Measurements from ENCODE around the gene DESI2.
"Not testable (repeated sequence)": the region's sequence is repeated elsewhere in the genome, so short reads cannot be mapped to it uniquely, and the experiment has no call there.

Gene DESI2

GRCh38 chr1:244735404-244735803 is 82.5 kb downstream of the DESI2 start:
- Histone ChIP-seq H3K9me3 (no peaks in the 10 kb centered on the region), H3K4me3 (ENCODE audit: low read depth in 1 of 2, low read length in 1 of 2) (no peak overlapping the region), H3K36me3 (no peaks in the 10 kb centered on the region), H3K27ac (no peak overlapping the region), H3K4me1 (ENCODE audit: control insufficient read depth in 1 of 2, insufficient read depth in 1 of 2, low read depth in 1 of 2, low read length in 1 of 2) (peaks cover 0 to 7% of the 10 kb centered on the region in 2 experiments), H3K27me3 (peaks cover 31% of the 10 kb centered on the region)
- TF ChIP-seq CTCF (IDR thresholded peaks at IDR 0.05), result no peak

- no peak for TF ChIP-seq CTCF (IDR thresholded peaks at IDR 0.05)
- H3K27me3 ChIP-seq, result peaks cover 25% of the 10 kb centered on the region
- peaks cover 0 to 1% of the 10 kb centered on the region in 2 experiments for H3K4me1 ChIP-seq (ENCODE audit: control insufficient read depth in 1 of 2, insufficient read depth in 1 of 2, low read depth in 1 of 2, low read length in 1 of 2)
- no peaks in the 10 kb centered on the region for H3K36me3 ChIP-seq
- H3K9me3 ChIP-seq, result no peaks in the 10 kb centered on the region
- no peak overlapping the region for H3K27ac ChIP-seq
- H3K4me3 ChIP-seq (ENCODE audit: low read depth in 1 of 2, low read length in 1 of 2), result no peak overlapping the region
Observed at GRCh38 chr1:244735876-244736561, 83.1 kb downstream of the DESI2 start.

GRCh38 chr1:244739140-244739539 is 86.2 kb downstream of the DESI2 start:
- H3K27ac ChIP-seq; H3K27me3 ChIP-seq; H3K9me3 ChIP-seq; H3K4me3 ChIP-seq (ENCODE audit: low read depth in 1 of 2, low read length in 1 of 2); H3K4me1 ChIP-seq (ENCODE audit: control insufficient read depth in 1 of 2, insufficient read depth in 1 of 2, low read depth in 1 of 2, low read length in 1 of 2); H3K36me3 ChIP-seq: not testable (repeated sequence)

- H3K4me3 ChIP-seq (ENCODE audit: low read depth in 1 of 2, low read length in 1 of 2); H3K27me3 ChIP-seq; H3K27ac ChIP-seq; H3K36me3 ChIP-seq; H3K4me1 ChIP-seq (ENCODE audit: control insufficient read depth in 1 of 2, insufficient read depth in 1 of 2, low read depth in 1 of 2, low read length in 1 of 2); H3K9me3 ChIP-seq: not testable (repeated sequence)
Observed at GRCh38 chr1:244740027-244740617, 87.2 kb downstream of the DESI2 start.

GRCh38 chr1:244741692-244742091 is 88.8 kb downstream of the DESI2 start:
- no peak for TF ChIP-seq CTCF (IDR thresholded peaks at IDR 0.05)
- Histone ChIP-seq H3K36me3 (no peaks in the 10 kb centered on the region), H3K4me1 (ENCODE audit: control insufficient read depth in 1 of 2, insufficient read depth in 1 of 2, low read depth in 1 of 2, low read length in 1 of 2) (no peaks in the 10 kb centered on the region), H3K27me3 (no peaks in the 10 kb centered on the region), H3K27ac (no peak overlapping the region), H3K9me3 (no peaks in the 10 kb centered on the region), H3K4me3 (ENCODE audit: low read depth in 1 of 2, low read length in 1 of 2) (no peak overlapping the region)

- no peak overlapping the region for H3K27ac ChIP-seq
- no peaks in the 10 kb centered on the region for H3K27me3 ChIP-seq
- no peaks in the 10 kb centered on the region for H3K9me3 ChIP-seq
- H3K36me3 ChIP-seq, result no peaks in the 10 kb centered on the region
- H3K4me3 ChIP-seq (ENCODE audit: low read depth in 1 of 2, low read length in 1 of 2), result no peak overlapping the region
- H3K4me1 ChIP-seq (ENCODE audit: control insufficient read depth in 1 of 2, insufficient read depth in 1 of 2, low read depth in 1 of 2, low read length in 1 of 2), result no peaks in the 10 kb centered on the region
- no peak for TF ChIP-seq CTCF (IDR thresholded peaks at IDR 0.05)
Observed at GRCh38 chr1:244749230-244750016, 96.5 kb downstream of the DESI2 start.
